DOHH2 (cell line): ENCODE results near the gene ANKRD39.

Source experiments
- CTCF ChIP-seq: fragments of 200-600 bp; sonication (generic); IDR thresholded peaks from one replicate; pipeline ENCODE4 v1.5.1; 2014; ENCODE audit warnings: antibody characterized with exemption, mild to moderate bottlenecking, low read depth, low read length; ENCODE audit not compliant: poor library complexity, severe bottlenecking
- EZH2phosphoT487 ChIP-seq: fragments of 200-600 bp; sonication (generic); IDR thresholded peaks from 2 replicates; pipeline ENCODE4 v1.6.1; 2017; ENCODE audit warnings: borderline replicate concordance, mild to moderate bottlenecking, antibody characterized with exemption, low read length, moderate library complexity, mixed read lengths

- TF ChIP-seq CTCF (no peak), EZH2phosphoT487 (no peak)
Observed at GRCh38 chr2:96804986-96805385, 52.8 kb downstream of the ANKRD39 start.
